SU-DHL-6 (cell line): ENCODE results near the gene RBP5.

Source experiments
- CTCF ChIP-seq: fragments of 200-600 bp; sonication (generic); IDR thresholded peaks from one replicate; pipeline ENCODE4 v1.5.1; 2017; ENCODE audit warnings: antibody characterized with exemption, mild to moderate bottlenecking, low read length, moderate library complexity; ENCODE audit not compliant: insufficient read depth, poor library complexity, severe bottlenecking
- EZH2phosphoT487 ChIP-seq: fragments of 200-600 bp; sonication (generic), shearing (Covaris generic); conservative IDR thresholded peaks from 2 replicates; pipeline ENCODE4 v1.6.1; 2018; ENCODE audit warnings: mild to moderate bottlenecking, antibody characterized with exemption, low read length, moderate library complexity, mixed read lengths

GRCh38 chr12:7107636-7108002, 21.1 kb downstream of the RBP5 start:
- TF ChIP-seq CTCF: no peak
- TF ChIP-seq EZH2phosphoT487: no peak
